Measurements from ENCODE around the gene ACYP2.
"Not testable (repeated sequence)": the region's sequence is repeated elsewhere in the genome, so short reads cannot be mapped to it uniquely, and the experiment has no call there.

ACYP2 gene

DNA sequence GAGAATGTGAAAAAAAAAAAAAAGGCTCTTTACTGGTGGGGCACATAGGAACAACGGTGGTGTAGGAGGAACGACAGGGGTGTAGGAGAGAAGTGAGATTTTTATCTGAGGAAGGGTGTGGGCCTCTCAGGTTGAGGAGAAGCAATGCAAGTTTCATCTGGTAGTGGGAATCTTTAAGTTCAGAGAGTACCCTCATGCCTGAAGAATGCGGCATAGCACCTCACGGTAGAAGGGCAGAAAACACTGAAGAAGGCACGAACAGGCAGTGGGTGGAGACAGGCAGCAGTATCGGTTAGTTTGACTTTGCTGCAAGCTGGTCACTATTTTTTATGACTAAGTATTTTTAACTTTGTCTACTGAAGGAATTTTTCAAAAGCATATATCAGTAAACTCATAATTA is 192.8 kb downstream of the ACYP2 start:
- no peak for DNase-seq
- TF ChIP-seq GATA1 (IDR thresholded peaks at IDR 0.05; ENCODE audit: low read depth, low read length): no peak

DNA sequence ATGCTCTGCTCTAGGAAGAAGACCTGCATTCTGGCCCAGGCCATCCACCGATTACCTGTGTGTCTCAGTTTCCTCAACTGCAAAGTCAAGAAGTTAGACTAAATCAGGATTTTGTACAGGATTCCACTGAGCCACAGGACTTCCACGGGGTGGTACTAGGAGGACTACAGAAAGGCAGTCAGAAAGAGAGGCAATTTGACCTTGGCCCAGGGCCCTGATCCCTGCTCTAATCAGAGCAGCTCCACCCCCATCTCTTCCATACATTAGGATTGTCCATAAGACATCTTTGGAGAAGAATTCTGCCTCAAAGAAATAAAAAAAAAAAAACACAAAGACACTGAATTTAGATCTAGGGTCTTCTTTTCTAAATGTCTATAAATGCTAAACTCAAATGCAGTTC is 193.4 kb downstream of the ACYP2 start:
- TF ChIP-seq POLR2A (IDR thresholded peaks at IDR 0.05; ENCODE audit: low read length) (no peak), GATA1 (IDR thresholded peaks at IDR 0.05; ENCODE audit: low read depth, low read length) (no peak)
- no peak for DNase-seq

DNA sequence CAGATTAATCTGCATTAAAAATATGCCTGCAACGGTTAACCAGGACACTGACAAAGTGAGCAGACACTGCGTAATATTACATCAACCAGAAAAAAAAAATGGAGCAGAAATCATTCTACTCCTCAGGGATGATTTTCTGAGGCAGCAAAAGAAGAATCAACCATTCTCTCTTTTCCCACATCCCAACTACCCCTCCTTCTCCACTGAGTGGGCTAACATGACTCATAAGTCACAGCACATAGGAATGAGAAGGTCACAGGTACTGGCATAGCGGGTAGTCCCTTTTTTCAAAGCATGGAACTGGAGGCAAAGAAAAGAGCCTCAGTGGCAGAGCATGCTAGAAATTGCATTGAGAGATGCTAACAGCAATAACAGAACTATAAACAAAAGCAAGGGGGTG is 194.9 kb downstream of the ACYP2 start:
- no peak for TF ChIP-seq GATA1 (IDR thresholded peaks at IDR 0.05; ENCODE audit: low read depth, low read length)
- TF ChIP-seq POLR2A (IDR thresholded peaks at IDR 0.05; ENCODE audit: low read length): no peak

DNA sequence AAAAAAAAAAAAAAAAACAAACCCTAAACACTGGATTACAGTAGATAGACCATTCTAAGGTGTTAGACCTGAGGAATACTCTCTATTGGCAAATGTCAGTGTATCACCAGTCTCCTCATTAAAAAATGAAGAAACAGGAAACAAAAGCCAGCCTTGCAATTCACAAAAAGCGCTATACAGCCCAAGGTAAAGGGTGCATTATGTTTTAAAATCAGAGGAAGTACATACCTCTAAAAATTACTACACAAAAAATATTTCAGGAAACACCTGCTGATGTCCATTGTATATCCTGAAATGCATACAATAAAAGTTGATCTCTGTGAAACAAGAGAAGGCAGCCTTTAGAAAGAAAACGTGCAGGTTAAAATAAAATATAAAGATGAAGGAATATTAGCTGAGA is 195.5 kb downstream of the ACYP2 start:
- no peak for DNase-seq
- TF ChIP-seq GATA1 (IDR thresholded peaks at IDR 0.05; ENCODE audit: low read depth, low read length) (no peak), POLR2A (IDR thresholded peaks at IDR 0.05; ENCODE audit: low read length) (no peak)

More for the DNA sequence above, 194.9 kb downstream of the ACYP2 start:
- DNase-seq: no peak

DNA sequence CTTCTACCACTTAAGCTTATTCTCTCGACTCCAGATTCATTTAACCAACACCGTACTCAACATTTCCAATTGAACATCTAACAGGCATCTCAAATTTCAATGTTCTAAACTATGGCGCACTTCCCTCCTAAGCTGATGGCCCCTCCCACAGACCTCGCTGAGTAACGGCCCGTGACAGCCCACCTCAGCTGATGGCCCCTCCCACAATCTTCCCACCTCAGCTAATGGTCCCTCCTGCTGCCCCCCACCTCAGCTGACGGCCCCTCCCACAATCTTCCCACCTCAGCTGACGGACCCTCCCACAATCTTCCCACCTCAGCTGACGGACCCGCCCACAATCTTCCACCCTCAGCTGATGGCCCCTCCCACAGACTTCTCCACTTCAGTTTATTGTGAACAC is 197.7 kb downstream of the ACYP2 start:
- no peak for DNase-seq
- TF ChIP-seq GATA1 (IDR thresholded peaks at IDR 0.05; ENCODE audit: low read depth, low read length) (no peak), POLR2A (IDR thresholded peaks at IDR 0.05; ENCODE audit: low read length) (no peak)

DNA sequence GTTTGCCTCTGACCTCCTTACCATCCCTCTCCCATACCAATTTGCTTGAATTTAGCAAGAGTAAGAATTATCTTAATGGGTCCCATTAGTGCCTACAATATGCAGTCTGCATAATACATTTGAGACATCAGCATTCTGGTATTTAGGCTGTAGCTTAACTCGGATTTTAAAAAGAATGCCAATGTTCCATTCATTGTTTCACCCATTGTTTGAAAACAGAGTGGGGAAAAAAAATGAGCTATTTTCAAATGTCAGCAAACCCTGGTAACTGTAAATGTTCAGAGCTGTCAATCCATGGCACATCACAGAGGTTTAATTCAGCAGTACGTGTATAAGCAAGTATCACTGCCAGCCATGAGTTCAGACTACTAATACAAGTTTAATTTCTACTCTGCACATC is 202.6 kb downstream of the ACYP2 start:
- TF ChIP-seq GATA1 (IDR thresholded peaks at IDR 0.05; ENCODE audit: low read depth, low read length): no peak
- TF ChIP-seq POLR2A (IDR thresholded peaks at IDR 0.05; ENCODE audit: low read length): no peak
- no peak for DNase-seq

DNA sequence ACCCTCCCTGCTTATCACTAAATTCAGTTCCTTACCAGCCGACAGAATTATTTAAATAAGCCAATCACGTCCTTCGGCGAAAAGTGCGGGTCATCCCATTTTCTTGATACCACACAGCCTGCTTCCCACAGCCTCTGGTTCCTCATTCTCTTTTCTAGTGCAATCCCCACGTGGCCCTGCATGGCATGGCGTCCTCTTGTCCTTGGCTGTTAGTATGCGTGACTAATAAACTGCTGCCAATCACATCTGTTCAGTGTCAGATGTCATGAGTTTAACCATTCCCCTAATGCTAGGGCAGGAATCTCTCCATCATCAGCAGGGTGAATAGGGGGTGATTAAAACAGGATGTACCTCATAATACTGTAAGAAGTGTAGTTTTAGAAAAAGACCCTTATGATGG is 203.4 kb downstream of the ACYP2 start:
- no peak for DNase-seq
- TF ChIP-seq GATA1 (IDR thresholded peaks at IDR 0.05; ENCODE audit: low read depth, low read length): no peak
- no peak for TF ChIP-seq POLR2A (IDR thresholded peaks at IDR 0.05; ENCODE audit: low read length)

DNA sequence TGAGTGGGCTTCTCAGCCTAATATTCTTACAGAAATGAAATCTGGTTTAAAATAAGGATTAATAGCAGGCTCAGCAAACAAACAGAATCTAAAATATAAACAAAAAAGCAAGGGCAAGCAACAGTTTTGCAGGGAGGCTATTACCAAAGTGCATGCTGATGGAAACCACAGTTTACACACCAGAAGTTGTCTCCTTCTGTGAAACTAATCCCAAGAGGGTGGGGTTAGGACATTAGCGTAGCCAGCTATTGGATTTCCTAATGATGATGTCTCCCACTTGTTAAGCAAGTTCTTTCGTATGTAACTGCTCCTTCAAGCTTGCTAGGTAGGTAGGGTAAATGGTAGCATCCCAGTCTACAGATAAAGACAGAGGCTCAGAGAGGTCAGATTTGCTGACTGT is 205.6 kb downstream of the ACYP2 start:
- DNase-seq: no peak
- TF ChIP-seq POLR2A (IDR thresholded peaks at IDR 0.05; ENCODE audit: low read length) (no peak), GATA1 (IDR thresholded peaks at IDR 0.05; ENCODE audit: low read depth, low read length) (no peak)

DNA sequence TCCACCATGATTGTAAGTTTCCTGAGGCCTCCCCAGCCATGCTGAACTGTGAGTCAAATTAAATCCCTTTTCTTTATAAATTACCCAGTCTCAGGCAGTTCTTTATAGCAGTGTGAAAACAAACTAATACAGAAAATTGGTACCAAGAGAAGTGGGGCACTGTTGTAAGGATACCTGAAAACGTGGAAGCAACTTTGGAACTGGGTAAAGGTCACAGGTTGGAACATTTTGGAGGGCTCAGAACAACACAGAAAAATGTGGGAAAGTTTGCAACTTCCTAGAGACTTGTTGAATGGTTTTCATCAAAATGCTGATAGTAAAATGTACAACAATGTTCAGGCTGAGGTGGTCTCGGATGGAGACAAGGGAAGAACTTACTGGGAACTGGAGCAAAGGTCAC is 209.1 kb downstream of the ACYP2 start:
- not testable (repeated sequence) for DNase-seq

DNA sequence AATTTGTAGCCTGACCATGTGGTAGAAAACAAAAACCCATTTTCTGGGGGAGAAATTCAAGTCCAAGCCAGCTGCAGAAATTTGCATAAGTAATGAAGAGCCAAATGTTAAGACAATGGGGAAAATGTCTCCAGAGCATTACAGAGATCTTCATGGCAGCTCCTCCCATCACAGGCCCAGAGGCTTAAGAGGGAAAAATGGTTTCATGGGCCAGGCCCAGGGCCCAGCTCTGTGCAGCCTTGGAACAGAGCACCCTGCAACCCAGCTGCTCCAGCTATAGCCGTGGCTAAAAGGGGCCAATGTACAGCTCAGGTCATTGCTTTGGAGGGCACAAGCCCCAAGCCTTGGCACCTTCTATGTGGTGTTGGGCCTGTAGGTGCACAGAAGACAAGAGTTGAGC is 209.7 kb downstream of the ACYP2 start:
- no peak for TF ChIP-seq POLR2A (IDR thresholded peaks at IDR 0.05; ENCODE audit: low read length)
- no peak for TF ChIP-seq GATA1 (IDR thresholded peaks at IDR 0.05; ENCODE audit: low read depth, low read length)
- no peak for DNase-seq

DNA sequence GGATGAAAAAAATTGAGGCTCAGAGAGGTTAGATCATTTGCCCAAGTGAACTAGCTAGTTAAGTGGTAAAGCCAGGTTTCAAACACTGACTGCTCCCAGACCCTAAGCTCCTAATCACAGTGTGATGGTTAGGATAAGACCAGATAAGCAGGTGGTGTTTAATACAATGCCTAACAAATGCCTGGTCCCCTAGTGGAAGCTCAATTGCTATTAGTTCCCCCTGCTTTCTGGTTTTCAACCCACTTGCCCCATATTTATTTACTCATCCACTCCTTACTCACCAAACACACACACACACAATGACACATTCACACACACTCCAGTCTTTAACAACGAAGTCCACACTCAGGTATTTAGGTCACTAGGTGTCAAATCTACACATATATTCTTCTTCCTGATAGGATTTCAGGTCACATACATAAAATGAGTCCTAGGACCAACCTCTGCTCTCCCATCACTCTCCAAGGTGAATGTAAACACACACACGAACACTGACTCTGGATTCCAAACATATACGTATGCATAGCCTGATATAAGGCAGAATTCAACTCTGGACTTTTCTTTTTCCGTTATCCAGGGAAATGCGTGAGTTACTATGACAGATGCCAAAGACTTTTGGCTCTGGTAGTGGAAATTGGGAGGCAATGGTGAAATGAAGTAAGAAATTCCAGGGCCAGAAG is 214.2 kb downstream of the ACYP2 start:
- no peak for TF ChIP-seq GATA1 (IDR thresholded peaks at IDR 0.05; ENCODE audit: low read depth, low read length)
- no peak for TF ChIP-seq POLR2A (IDR thresholded peaks at IDR 0.05; ENCODE audit: low read length)
- peak; percentile 13 to 22 for DNase-seq

DNA sequence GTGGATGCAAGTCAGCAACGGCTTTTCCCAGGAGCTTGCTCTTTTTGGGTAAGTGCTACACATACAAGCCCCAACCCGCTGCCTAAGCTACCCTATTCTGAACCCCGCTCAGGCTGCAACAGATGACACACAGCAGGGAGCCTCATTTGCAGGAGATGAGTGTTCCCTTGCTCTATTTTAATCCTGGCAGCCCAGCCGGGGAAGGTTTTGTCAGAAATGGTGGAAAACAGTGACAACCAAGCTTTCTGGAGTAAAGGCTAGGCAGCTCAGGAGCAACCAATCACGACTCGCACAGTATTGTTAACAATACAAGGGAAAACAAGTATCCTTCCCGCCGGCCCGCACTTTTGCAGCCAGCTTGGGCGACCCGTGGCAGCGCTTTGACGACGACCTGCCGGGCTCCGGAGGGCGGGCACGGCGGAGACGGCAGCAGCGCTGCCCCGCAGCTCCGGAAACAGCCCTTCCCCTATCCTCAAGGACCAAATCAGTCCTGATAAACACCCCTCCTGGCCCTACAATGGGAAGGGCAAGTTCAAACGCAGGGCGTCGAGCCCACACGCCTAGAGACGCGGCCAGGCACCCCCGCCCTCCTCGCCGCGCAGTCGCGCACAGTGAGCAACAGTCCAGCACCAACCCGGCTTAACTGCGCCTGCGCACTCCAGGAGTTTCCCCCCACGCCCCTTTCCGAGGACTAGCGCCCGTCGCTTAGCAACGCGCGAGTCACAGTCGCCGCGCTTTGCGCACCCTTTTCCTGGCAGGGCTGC is 214.9 kb downstream of the ACYP2 start:
- DNase-seq: peak; percentile 95 to 97

DNA sequence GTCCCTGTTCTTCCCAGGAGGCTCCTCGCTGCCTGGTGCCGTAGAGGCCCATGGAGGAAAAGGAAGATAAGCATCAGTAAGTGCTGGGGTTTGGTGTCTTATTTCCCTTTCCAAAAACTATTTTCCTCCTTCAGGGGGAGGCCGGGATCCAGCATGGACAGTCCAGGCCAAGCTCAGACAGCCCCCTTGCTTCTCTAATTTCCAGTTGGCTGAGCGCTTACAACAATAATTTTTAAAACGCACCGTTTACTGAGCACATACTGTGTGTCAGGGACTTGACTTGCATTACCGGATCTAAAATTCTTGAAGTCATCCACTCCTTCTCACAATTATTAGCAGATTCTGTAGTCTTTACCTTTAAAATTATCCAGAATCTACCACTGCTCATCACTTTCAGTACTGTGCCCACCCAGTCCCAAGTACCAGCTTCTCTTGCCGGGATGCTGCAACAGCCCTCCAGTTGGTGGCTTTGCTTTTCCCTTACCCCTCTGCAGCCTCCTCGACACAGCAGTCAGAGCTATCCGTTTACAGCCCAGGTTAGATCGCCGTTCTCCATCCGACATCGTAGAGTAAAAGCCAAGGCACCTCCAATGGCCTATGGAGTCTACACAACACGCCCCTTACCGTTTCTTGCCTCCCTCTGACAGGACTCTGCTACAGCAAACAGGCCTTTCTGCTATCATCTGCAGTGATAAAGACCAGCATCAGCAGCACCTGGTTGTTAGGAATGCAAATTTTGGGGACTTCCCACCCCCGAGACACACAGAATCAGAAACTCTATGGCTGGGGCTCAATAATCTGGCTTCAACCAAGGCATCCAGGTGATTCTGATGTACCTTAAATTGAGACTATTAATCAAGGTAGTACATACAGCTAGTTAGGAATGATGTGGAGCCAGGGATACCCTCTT is 215.8 kb downstream of the ACYP2 start:
- TF ChIP-seq POLR2A (IDR thresholded peaks at IDR 0.05; ENCODE audit: low read length) (no peak), GATA1 (IDR thresholded peaks at IDR 0.05; ENCODE audit: low read depth, low read length) (no peak)
- peak in 1 of 2 experiments; percentile 15 for DNase-seq

More for the DNA sequence above, 214.9 kb downstream of the ACYP2 start:
- TF ChIP-seq GATA1 (IDR thresholded peaks at IDR 0.05; ENCODE audit: low read depth, low read length): no peak
- no peak for TF ChIP-seq POLR2A (IDR thresholded peaks at IDR 0.05; ENCODE audit: low read length)

DNA sequence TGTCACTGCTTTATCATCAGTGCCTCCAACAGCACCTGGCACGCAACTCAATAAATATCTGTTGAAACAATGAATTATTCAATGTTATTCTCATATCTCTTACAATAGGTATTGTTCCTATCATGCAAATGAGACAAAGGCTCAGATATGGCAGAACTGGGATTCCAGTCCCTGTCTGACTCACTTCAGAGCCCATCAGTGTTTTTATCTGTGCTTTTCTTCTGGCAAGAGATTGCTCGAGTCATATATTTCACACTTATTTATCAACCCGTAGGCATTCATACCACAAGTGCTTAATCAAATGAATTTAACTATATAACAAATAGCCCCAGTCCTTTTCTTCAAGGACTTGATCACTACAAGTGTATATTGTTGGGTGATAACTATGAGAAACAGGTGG is 217.0 kb downstream of the ACYP2 start:
- TF ChIP-seq POLR2A (IDR thresholded peaks at IDR 0.05; ENCODE audit: low read length): no peak
- TF ChIP-seq GATA1 (IDR thresholded peaks at IDR 0.05; ENCODE audit: low read depth, low read length): no peak

More for the DNA sequence above, 217.0 kb downstream of the ACYP2 start:
- DNase-seq: no peak
